Naive B cell (primary cell): ENCODE results near the gene ADD3. TPM values are rescaled to one million over a fixed set of nuclear protein-coding genes. Genes with fewer than 3 reads are reported as not detected.

Experiments used
- ATAC-seq, 2 donors: fragments of 150-1000 bp; cut with Tn5 transposase; 2 replicates each; pipeline ENCODE4 v1.10.0; 2021; ENCODE audit warnings: low read depth in 2 of 2, mild to moderate bottlenecking in 2 of 2, moderate library complexity in 2 of 2
- DNase-seq: peaks from one replicate; pipeline ENCODE4 v3.0.0; 2022
- H3K27ac Mint-ChIP-seq, 6 donors: one replicate each; pipeline ENCODE4 v1.8.0; 2020 to 2022; ENCODE audit warnings: mild to moderate bottlenecking in 6 of 6, mixed read lengths in 6 of 6, moderate library complexity in 5 of 6, inconsistent platforms in 2 of 6
- H3K27me3 Mint-ChIP-seq, 3 donors: one replicate each; pipeline ENCODE4 v1.8.0; 2021 to 2022; ENCODE audit warnings: mixed read lengths in 3 of 3, mild to moderate bottlenecking in 1 of 3
- H3K36me3 Mint-ChIP-seq, 2 donors: one replicate each; pipeline ENCODE4 v1.8.0; 2020 to 2022; ENCODE audit warnings: mixed read lengths in 2 of 2, inconsistent platforms in 1 of 2, mild to moderate bottlenecking in 1 of 2
- H3K4me1 Mint-ChIP-seq, 3 donors: one replicate each; pipeline ENCODE4 v1.8.0; 2020 to 2022; ENCODE audit warnings: mixed read lengths in 3 of 3, inconsistent platforms in 1 of 3, mild to moderate bottlenecking in 1 of 3, moderate library complexity in 1 of 3
- H3K4me3 Mint-ChIP-seq, 8 donors: one replicate each; pipeline ENCODE4 v1.8.0; 2020 to 2022; ENCODE audit warnings: mild to moderate bottlenecking in 8 of 8, mixed read lengths in 8 of 8, moderate library complexity in 8 of 8, inconsistent platforms in 2 of 8
- H3K9me3 Mint-ChIP-seq, 7 donors: one replicate each; pipeline ENCODE4 v1.8.0; 2020 to 2022; ENCODE audit warnings: mixed read lengths in 7 of 7, mild to moderate bottlenecking in 5 of 7, inconsistent platforms in 2 of 7, moderate library complexity in 1 of 7
- polyA plus RNA-seq, 6 donors: library from polyadenylated mRNA; unstranded; fragments of 300-500 nt; fragmentation: Illumina TruSeq; gene quantifications; one replicate each; pipeline ENCODE4 v1.2.3, GENCODE V29; 2021; ENCODE audit warnings: low read depth in 6 of 6

ADD3 gene
- polyA plus RNA-seq, 6 donors from 2014 or later: 322 to 394 (median 366) TPM

DNA sequence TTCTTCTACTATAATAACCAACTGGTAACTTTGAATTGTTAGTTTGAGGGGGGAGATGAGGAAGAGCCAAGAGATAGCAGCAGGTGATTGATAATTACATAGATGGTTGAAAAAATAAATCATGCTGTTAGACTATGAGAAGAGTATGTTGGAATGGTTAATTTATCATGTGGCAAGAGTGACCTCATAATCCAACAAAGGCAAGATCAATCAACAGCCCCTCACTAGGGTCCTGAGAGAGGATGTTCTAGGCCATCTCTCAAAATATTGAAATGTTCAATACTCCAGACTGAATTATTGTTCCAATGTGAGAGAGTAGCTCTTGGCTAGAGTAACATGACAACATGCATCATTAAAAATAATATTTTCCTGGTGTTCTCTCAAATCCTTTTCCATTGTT, 67.9 kb downstream of the ADD3 start:
- H3K4me3 Mint-ChIP-seq: peak overlapping the region; percentile 23 to 84 (median 54)
- no peak for DNase-seq
- H3K27me3 Mint-ChIP-seq: no peaks in the 10 kb centered on the region
- ATAC-seq: no peak
- peak overlapping the region in 5 of 6 donors; percentile 22 to 96 (median 90) for H3K27ac Mint-ChIP-seq
- peaks cover 7 to 14% of the 10 kb centered on the region in 2 donors for H3K36me3 Mint-ChIP-seq
- peaks cover 1 to 6% (median 4%) of the 10 kb centered on the region in 7 donors for H3K9me3 Mint-ChIP-seq
- peaks cover 67 to 82% (median 73%) of the 10 kb centered on the region in 3 donors for H3K4me1 Mint-ChIP-seq

DNA sequence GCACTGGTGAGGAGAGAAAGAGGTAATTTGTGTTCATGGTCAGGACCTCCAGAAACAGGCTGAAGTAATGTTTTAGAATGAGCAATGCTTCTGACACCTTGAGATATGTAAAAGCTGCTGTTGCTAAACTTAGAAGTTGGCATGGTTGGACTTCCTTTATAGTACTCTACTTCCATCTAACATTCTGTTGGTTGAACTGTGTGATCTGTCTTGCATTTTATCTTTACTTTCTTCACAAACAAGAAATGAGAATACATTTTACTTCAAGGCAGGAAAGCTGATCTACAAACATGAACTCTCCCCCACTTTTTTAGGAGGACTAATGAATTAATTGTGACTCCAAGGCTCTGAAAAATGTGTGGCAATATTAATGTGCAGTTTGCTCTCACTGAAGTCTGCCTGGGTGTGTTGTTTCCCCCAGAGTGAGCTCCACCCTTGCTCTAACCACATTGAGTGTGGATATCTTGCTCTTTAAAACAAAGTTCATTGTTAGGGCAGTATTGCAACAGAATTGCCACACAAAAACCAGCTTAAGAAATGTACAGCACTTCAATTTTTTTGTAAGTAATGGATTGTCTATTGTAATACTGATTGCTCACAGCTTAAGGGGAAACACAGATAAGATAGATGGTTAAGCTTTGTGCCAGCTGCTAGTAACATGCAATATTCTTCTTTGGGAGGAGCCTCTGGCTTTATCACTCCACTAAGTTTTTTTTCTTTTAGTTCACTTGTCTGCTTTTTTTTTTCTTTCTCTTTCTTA, 69.0 kb downstream of the ADD3 start:
- H3K27me3 Mint-ChIP-seq: no peaks in the 10 kb centered on the region
- H3K4me1 Mint-ChIP-seq: peaks cover 63 to 80% (median 77%) of the 10 kb centered on the region in 3 donors
- no peak for DNase-seq
- peak overlapping the region; percentile 88 to 96 (median 93) for H3K27ac Mint-ChIP-seq
- H3K9me3 Mint-ChIP-seq: peaks cover 1 to 6% (median 4%) of the 10 kb centered on the region in 7 donors
- peak overlapping the region; percentile 84 to 92 (median 90) for H3K4me3 Mint-ChIP-seq
- H3K36me3 Mint-ChIP-seq: peaks cover 7 to 14% of the 10 kb centered on the region in 2 donors
- peak; percentile 52 to 54 for ATAC-seq

DNA sequence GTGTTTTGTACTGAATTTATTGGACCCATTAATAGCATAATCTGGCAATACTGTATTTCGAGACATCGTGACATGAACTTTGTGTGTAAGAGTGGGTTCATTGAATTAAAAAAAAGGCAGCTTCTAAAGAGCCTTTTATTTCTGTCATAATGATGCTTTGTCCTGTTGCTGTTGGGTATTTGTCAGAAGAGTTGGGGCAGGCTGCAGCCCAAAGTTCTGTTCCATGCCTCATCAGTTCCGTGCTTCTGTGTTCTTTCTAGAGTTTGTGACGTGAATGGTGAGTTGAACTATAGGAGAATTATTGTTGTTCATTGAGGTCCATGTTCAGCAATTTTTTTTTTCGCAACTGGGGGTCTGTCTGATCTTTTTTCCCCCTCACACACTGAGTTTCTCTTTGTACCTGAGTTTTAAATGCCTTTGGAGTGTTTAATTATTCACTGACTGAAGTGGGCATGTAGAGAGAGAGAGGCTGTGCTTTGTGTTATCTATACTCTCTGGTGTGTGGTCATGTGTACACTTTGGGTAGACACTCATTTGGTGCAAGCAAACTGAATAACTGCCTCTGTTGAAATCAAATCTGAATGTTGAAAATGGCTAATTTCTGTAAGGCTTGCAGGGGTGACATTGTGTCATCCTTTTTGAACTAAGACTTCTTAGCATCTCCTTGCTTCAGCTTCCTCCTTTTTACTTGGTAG, 69.8 kb downstream of the ADD3 start:
- no peaks in the 10 kb centered on the region for H3K27me3 Mint-ChIP-seq
- H3K27ac Mint-ChIP-seq: peak overlapping the region; percentile 88 to 96 (median 93)
- peaks cover 7 to 14% of the 10 kb centered on the region in 2 donors for H3K36me3 Mint-ChIP-seq
- ATAC-seq: peak; percentile 61 to 64
- H3K9me3 Mint-ChIP-seq: peaks cover 1 to 6% (median 4%) of the 10 kb centered on the region in 7 donors
- DNase-seq: peak; percentile 46
- peaks cover 56 to 81% (median 77%) of the 10 kb centered on the region in 3 donors for H3K4me1 Mint-ChIP-seq
- H3K4me3 Mint-ChIP-seq: peak overlapping the region; percentile 84 to 92 (median 90)

DNA sequence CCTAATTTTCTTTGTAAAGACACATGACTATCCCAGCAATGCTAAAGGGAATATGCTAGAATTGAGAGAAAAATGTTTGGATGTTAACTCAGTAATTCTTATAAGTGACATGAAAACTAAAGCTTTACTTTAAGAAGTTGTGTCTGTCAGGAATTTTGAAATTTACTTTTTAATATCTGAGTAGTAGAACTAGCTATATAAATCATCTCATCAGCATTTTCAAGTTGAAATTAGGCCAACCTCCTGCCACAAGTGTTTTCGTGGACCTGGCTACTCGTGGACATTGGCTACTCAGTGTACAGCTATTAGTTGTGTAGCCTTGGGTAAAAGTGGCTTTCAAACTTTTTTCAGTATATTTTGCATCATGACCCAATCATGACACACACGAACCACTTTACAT, 70.5 kb downstream of the ADD3 start:
- H3K27me3 Mint-ChIP-seq: no peaks in the 10 kb centered on the region
- peak overlapping the region; percentile 6 to 96 (median 92) for H3K27ac Mint-ChIP-seq
- H3K4me1 Mint-ChIP-seq: peaks cover 59 to 82% (median 77%) of the 10 kb centered on the region in 3 donors
- peaks cover 1 to 6% (median 5%) of the 10 kb centered on the region in 7 donors for H3K9me3 Mint-ChIP-seq
- peak overlapping the region; percentile 84 to 92 (median 90) for H3K4me3 Mint-ChIP-seq
- H3K36me3 Mint-ChIP-seq: peaks cover 7 to 14% of the 10 kb centered on the region in 2 donors
- DNase-seq: no peak
- no peak for ATAC-seq

DNA sequence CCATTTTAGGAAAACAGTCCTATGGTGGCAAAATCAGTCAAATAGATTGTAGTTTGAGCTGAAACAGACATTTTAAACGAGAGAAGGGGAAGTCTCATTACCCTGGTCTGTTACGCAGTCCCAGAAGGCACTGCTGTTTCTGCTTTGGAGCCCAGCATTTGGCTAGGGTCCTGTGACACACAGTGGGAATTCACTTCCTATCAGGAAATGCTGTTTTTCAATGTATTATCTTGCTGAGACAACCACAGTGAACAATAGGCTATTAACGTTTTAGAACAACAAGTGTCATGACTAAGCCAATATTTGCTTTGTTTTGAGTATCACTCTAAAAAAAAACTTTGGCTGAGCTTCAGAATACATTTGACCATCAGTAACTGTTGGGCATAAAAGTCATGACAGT, 74.1 kb downstream of the ADD3 start:
- H3K4me3 Mint-ChIP-seq: peak overlapping the region; percentile 9 to 66 (median 40)
- peak overlapping the region; percentile 4 to 94 (median 64) for H3K27ac Mint-ChIP-seq
- peak; percentile 46 to 47 for ATAC-seq
- peaks cover 51 to 78% (median 77%) of the 10 kb centered on the region in 3 donors for H3K4me1 Mint-ChIP-seq
- H3K36me3 Mint-ChIP-seq: peaks cover 9 to 12% of the 10 kb centered on the region in 2 donors
- H3K27me3 Mint-ChIP-seq: no peaks in the 10 kb centered on the region
- H3K9me3 Mint-ChIP-seq: peaks cover 0 to 3% (median 0%) of the 10 kb centered on the region in 7 donors
- no peak for DNase-seq

DNA sequence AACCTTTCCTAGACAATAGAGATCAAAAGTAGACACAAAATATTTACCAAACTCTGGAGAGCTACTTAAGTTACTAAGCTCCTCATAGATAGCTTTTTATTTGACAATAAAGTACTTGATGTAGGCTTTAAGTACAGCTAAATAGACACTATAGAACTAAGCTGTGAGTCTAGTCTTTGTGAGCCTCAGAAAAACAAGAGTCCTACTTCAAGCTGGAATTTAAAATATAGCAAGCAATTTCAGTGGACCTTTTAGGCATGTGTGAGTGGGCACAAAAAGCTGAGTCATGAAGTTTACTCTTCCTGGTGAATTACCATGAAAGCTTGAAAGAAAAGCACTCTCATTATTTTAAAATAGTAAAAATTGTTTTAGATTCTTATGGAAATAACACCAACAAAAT, 76.1 kb downstream of the ADD3 start:
- peaks cover 9 to 12% of the 10 kb centered on the region in 2 donors for H3K36me3 Mint-ChIP-seq
- ATAC-seq: no peak
- no peak for DNase-seq
- peaks cover 41 to 83% (median 69%) of the 10 kb centered on the region in 3 donors for H3K4me1 Mint-ChIP-seq
- H3K27ac Mint-ChIP-seq: peak overlapping the region in 4 of 6 donors; percentile 7 to 82 (median 29)
- H3K9me3 Mint-ChIP-seq: peaks cover 0 to 3% (median 0%) of the 10 kb centered on the region in 7 donors
- no peak overlapping the region for H3K4me3 Mint-ChIP-seq
- H3K27me3 Mint-ChIP-seq: no peaks in the 10 kb centered on the region

DNA sequence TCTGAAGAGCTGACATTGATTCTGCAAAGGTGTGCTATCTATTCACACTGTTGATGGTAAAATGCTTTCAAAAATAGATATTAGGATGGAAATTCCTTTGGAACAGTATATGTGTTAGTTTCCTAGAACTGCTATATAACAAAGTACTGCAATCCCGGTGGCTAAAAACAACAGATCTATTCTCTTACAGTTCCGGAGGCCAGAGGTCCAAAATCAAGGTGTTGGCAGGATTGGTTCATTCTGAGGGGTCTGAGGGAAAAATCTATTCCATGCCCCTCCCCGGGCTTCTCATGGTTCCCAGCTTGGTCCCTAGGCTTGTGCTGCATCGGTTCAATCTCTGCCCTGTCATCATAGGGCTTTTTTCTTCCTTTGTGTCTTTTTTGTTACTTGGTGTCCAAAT, 79.9 kb downstream of the ADD3 start:
- Mint-ChIP-seq H3K4me3 (no peak overlapping the region), H3K4me1 (peaks cover 31 to 63% (median 62%) of the 10 kb centered on the region in 3 donors), H3K27me3 (no peaks in the 10 kb centered on the region), H3K9me3 (peaks cover 0 to 3% (median 0%) of the 10 kb centered on the region in 7 donors), H3K36me3 (peaks cover 8 to 22% of the 10 kb centered on the region in 2 donors), H3K27ac (peak overlapping the region in 4 of 6 donors; percentile 18 to 89 (median 32))
- no peak for DNase-seq
- no peak for ATAC-seq

DNA sequence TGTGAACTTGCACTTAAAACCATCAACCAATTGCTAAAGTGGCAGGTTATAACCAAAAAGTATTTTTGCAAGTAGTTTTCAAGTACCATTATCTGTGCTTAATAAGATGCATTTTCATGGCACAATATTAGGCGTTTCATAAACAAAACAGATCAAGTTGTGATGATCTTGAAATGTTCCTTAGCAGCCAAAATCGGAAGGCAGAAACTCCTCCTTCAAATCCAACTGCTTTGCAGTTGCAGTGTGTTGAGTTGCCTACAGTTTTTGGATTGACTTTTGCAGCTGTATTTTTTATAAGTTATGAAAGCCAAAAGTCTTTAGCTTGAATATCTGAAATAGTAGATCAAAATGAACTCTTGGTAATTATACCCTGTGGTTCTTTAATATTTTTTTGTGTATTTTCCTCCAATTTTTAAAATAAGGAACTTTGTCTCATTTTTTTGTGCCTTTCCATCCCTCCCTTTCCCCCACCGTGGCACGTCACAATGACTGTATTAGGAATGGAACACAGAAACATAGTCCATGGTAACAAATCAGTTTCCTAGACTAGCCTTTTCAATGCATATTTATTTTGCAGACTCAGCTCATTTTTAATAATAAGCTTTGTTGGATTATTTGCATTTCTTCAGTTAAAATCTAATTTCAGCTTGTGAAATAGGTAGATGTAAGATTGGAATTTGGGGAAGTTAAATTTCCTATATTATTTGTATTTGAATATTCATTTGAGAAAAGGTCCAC, 80.8 kb downstream of the ADD3 start:
- no peak for ATAC-seq
- Mint-ChIP-seq H3K9me3 (peaks cover 0 to 3% (median 0%) of the 10 kb centered on the region in 7 donors), H3K4me1 (peaks cover 28 to 63% (median 57%) of the 10 kb centered on the region in 3 donors), H3K36me3 (peaks cover 8 to 22% of the 10 kb centered on the region in 2 donors), H3K4me3 (peak overlapping the region in 2 of 8 donors; percentile 4 to 6), H3K27me3 (no peaks in the 10 kb centered on the region), H3K27ac (peak overlapping the region in 2 of 6 donors; percentile 18 to 53)
- no peak for DNase-seq

DNA sequence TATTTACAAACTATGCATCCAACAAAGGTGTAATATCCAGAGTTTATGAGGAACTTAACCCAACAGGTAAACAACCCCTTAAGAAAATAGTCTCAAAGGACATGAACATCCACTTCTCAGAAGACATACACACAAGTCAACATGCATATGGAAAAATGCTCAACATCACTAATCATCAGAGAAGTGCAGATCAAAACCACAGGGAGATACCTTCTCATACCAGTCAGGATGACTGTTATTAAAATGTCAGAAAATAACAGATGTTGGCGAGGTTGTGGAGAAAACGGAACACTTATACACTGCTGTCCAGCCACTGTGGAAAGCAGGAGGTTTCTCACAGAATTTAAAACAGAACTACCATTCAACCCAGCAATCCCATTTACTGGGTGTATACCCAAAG, 84.0 kb downstream of the ADD3 start:
- DNase-seq (no peak), ATAC-seq (no peak)
- Mint-ChIP-seq H3K9me3 (no peaks in the 10 kb centered on the region), H3K36me3 (peaks cover 0 to 13% of the 10 kb centered on the region in 2 donors), H3K27ac (no peak overlapping the region), H3K27me3 (no peaks in the 10 kb centered on the region), H3K4me3 (no peak overlapping the region), H3K4me1 (peaks cover 23 to 58% (median 48%) of the 10 kb centered on the region in 3 donors)

DNA sequence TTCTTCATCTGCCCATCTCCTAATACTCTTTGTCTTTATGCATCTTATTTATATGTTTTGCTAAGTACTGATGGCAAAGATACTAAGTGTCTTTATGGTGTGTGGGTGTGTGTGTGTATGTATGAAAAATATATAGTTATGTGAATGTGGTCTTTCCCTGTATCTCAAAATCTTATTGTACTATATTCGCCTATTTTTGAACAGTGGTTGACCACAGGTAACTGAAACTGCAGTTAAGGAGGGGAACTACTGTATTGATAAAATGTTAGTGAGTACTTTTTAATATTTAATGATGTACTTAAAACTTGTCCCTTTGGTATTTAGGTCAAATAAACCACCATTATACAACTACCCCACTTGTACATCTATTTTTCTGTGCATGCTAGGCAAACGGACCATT, 85.9 kb downstream of the ADD3 start:
- ATAC-seq: no peak
- no peak overlapping the region for H3K27ac Mint-ChIP-seq

DNA sequence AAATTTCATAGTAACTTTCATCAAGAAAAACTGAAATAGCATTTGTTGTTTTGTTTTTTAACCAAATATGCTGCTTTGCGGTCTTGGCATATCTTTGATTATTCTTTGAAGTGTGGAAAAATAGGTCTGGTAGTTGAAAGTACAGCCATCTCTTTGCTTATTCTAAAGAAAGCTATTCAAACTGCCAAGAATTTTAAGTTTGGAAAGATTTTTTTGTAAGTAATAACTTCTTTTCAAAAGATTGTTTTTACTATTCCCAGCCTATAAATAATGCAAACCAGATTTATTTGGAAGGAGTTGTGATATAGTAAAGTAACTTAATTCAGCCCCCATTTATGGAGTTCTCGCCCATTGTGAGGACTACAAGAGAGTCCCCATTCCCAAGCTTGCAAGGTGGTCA, 87.0 kb downstream of the ADD3 start:
- no peaks in the 10 kb centered on the region for H3K27me3 Mint-ChIP-seq
- H3K9me3 Mint-ChIP-seq: no peaks in the 10 kb centered on the region
- peaks cover 23 to 57% (median 40%) of the 10 kb centered on the region in 3 donors for H3K4me1 Mint-ChIP-seq
- no peak for DNase-seq
- ATAC-seq: no peak
- peaks cover 0 to 17% of the 10 kb centered on the region in 2 donors for H3K36me3 Mint-ChIP-seq
- no peak overlapping the region for H3K27ac Mint-ChIP-seq
- H3K4me3 Mint-ChIP-seq: no peak overlapping the region

More for the DNA sequence above, 85.9 kb downstream of the ADD3 start:
- Mint-ChIP-seq H3K4me1 (peaks cover 21 to 58% (median 40%) of the 10 kb centered on the region in 3 donors), H3K27me3 (no peaks in the 10 kb centered on the region), H3K4me3 (no peak overlapping the region), H3K36me3 (peaks cover 0 to 13% of the 10 kb centered on the region in 2 donors), H3K9me3 (no peaks in the 10 kb centered on the region)
- DNase-seq: no peak

DNA sequence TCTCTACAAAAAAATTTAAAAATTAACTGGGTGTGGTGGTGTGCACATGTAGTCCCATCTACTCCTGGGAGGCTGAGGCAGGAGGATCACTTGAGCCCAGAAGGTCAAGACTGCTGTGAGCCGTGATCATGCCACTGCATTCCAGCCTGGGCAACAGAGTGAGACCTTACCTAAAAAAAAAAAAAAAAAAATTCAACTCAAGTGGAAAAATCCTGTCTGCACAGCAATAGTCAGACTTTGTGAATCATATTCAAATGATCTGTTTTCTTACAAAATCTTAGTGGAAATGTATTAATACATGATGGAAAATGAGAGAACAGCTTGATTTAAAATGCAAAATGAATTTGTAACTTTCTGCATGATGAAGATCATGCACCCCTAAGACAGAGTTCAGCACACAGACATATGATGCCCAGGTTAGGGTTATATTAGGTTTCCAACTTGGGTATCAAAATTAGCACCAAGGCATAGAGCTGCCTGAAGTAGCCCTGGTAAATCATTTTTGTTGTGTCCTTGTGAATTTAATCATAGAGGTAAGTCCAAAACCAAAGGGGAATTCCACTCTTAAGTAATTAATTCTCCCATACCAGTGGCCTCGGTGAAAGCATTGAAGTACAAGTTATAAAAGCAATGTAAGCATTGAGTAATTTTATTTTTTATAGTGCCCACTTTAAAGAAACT, 93.8 kb downstream of the ADD3 start:
- ATAC-seq (no peak), DNase-seq (no peak)
- Mint-ChIP-seq H3K4me3 (no peak overlapping the region), H3K36me3 (peaks cover 8 to 17% of the 10 kb centered on the region in 2 donors), H3K27ac (peak overlapping the region in 1 of 6 donors; percentile 9), H3K9me3 (no peaks in the 10 kb centered on the region), H3K4me1 (peaks cover 16 to 35% (median 23%) of the 10 kb centered on the region in 3 donors), H3K27me3 (no peaks in the 10 kb centered on the region)
